H7 (cell line): ENCODE results near the gene INIP. TPM values are rescaled to one million over a fixed set of nuclear protein-coding genes. Genes with fewer than 3 reads are reported as not detected.

ENCODE experiments used
- DNase-seq: peaks from one replicate; pipeline ENCODE4 v3.0.0; 2012
- H3K27me3 ChIP-seq: 2 replicates; pipeline ENCODE4 v1.6.0; 2011; ENCODE audit warnings: mild to moderate bottlenecking, low read length; ENCODE audit not compliant: control insufficient read depth, insufficient read depth
- H3K36me3 ChIP-seq: replicated peaks from 2 replicates; pipeline ENCODE4 v1.5.1; 2011; ENCODE audit warnings: low read length; ENCODE audit not compliant: control insufficient read depth, insufficient read depth
- H3K4me3 ChIP-seq: 2 replicates; pipeline ENCODE4 v1.5.1; 2011; ENCODE audit warnings: low read depth, mild to moderate bottlenecking, control low read depth, low read length, moderate library complexity; ENCODE audit not compliant: insufficient read depth
- total RNA-seq: library from RNA; depleted of rRNA; stranded (reverse); fragments of >200 nt; shearing (Covaris generic); gene quantifications from 2 replicates; pipeline ENCODE4 v1.2.3, GENCODE V29; 2014; rRNA removed

Gene INIP
- 9.3 and 14.4 TPM in 2 replicates for total RNA-seq

GRCh38 chr9:112717661-112718331, at the start of gene INIP:
Gene INIP, minus strand, starts transcription at chr9:112718117. Its CDS starts 1,632 bp downstream, at chr9:112716485.
- peak; percentile 96 for DNase-seq
- Histone ChIP-seq H3K36me3 (no peaks in the 10 kb centered on the region), H3K27me3 (no peaks in the 10 kb centered on the region), H3K4me3 (peak within 1 kb of the TSS; percentile 75)

GRCh38 chr9:112765281-112765680, 47.4 kb upstream of the INIP start:
- no peak overlapping the region for H3K4me3 ChIP-seq
- DNase-seq, result no peak
- no peaks in the 10 kb centered on the region for H3K27me3 ChIP-seq
- H3K36me3 ChIP-seq, result no peaks in the 10 kb centered on the region

GRCh38 chr9:112764837-112765236, 46.9 kb upstream of the INIP start:
- Histone ChIP-seq H3K27me3 (no peaks in the 10 kb centered on the region), H3K36me3 (no peaks in the 10 kb centered on the region), H3K4me3 (no peak overlapping the region)
- peak; percentile 74 for DNase-seq

- H3K36me3 ChIP-seq, result no peaks in the 10 kb centered on the region
- no peaks in the 10 kb centered on the region for H3K27me3 ChIP-seq
- H3K4me3 ChIP-seq, result no peak overlapping the region
- DNase-seq, result peak; percentile 32
Measured at GRCh38 chr9:112764344-112764743, 46.4 kb upstream of the INIP start.

- no peak for DNase-seq
- Histone ChIP-seq H3K36me3 (no peaks in the 10 kb centered on the region), H3K27me3 (no peaks in the 10 kb centered on the region), H3K4me3 (no peak overlapping the region)
Measured at GRCh38 chr9:112762726-112763518, 45.0 kb upstream of the INIP start.

GRCh38 chr9:112761912-112762655, 44.2 kb upstream of the INIP start:
- no peaks in the 10 kb centered on the region for H3K27me3 ChIP-seq
- H3K36me3 ChIP-seq, result no peaks in the 10 kb centered on the region
- H3K4me3 ChIP-seq, result no peak overlapping the region

GRCh38 chr9:112760821-112761220, 42.9 kb upstream of the INIP start:
- no peaks in the 10 kb centered on the region for H3K27me3 ChIP-seq
- no peak overlapping the region for H3K4me3 ChIP-seq
- H3K36me3 ChIP-seq, result no peaks in the 10 kb centered on the region
- no peak for DNase-seq

More at GRCh38 chr9:112761912-112762655, 44.2 kb upstream of the INIP start:
- no peak for DNase-seq

GRCh38 chr9:112757940-112758339, 40.0 kb upstream of the INIP start:
- DNase-seq, result no peak
- H3K4me3 ChIP-seq, result no peak overlapping the region
- H3K36me3 ChIP-seq, result no peaks in the 10 kb centered on the region
- no peaks in the 10 kb centered on the region for H3K27me3 ChIP-seq

- Histone ChIP-seq H3K27me3 (peaks cover 1% of the 10 kb centered on the region; the same call in 1 of the 2 replicates), H3K4me3 (no peak overlapping the region)
- DNase-seq, result no peak
Measured at GRCh38 chr9:112757282-112757883, 39.5 kb upstream of the INIP start.

GRCh38 chr9:112755675-112756074, 37.8 kb upstream of the INIP start:
- Histone ChIP-seq H3K4me3 (no peak overlapping the region), H3K27me3 (peaks cover 4% of the 10 kb centered on the region; the same call in 1 of the 2 replicates), H3K36me3 (no peaks in the 10 kb centered on the region)
- DNase-seq, result no peak

More at GRCh38 chr9:112757282-112757883, 39.5 kb upstream of the INIP start:
- H3K36me3 ChIP-seq, result no peaks in the 10 kb centered on the region

- Histone ChIP-seq H3K27me3 (peaks cover 4% of the 10 kb centered on the region; the same call in 1 of the 2 replicates), H3K4me3 (no peak overlapping the region), H3K36me3 (no peaks in the 10 kb centered on the region)
- no peak for DNase-seq
Measured at GRCh38 chr9:112755016-112755427, 37.1 kb upstream of the INIP start.

- Histone ChIP-seq H3K27me3 (peaks cover 4% of the 10 kb centered on the region; the same call in 1 of the 2 replicates), H3K4me3 (no peak overlapping the region), H3K36me3 (no peaks in the 10 kb centered on the region)
- DNase-seq, result no peak
Measured at GRCh38 chr9:112754578-112754977, 36.7 kb upstream of the INIP start.

- DNase-seq, result no peak
Measured at GRCh38 chr9:112753725-112754124, 35.8 kb upstream of the INIP start.

More at GRCh38 chr9:112753725-112754124, 35.8 kb upstream of the INIP start:
- H3K4me3 ChIP-seq, result no peak overlapping the region
- H3K27me3 ChIP-seq, result peaks cover 4% of the 10 kb centered on the region; the same call in 1 of the 2 replicates
- H3K36me3 ChIP-seq, result no peaks in the 10 kb centered on the region
